CD4-positive, CD25-positive, alpha-beta regulatory T cell (primary cell): ENCODE data around the gene ISYNA1. TPM values are rescaled to one million over a fixed set of nuclear protein-coding genes. Genes with fewer than 3 reads are reported as not detected.
"Not testable (repeated sequence)": the region's sequence is repeated elsewhere in the genome, so short reads cannot be mapped to it uniquely, and the experiment has no call there.

Experiments
- ATAC-seq, 2 donors: fragments of 150-1000 bp; cut with Tn5 transposase; one replicate each; pipeline ENCODE4 v1.10.0; 2021; ENCODE audit warnings: low read depth in 2 of 2, moderate number of reproducible peaks in 2 of 2, moderate library complexity in 1 of 2
- DNase-seq, 3 donors: peaks; one replicate each; pipeline versions ENCODE4 v3.0.0 to v3.0.0-alpha.2; 2012 to 2022; ENCODE audit warnings: mixed read lengths in 1 of 3
- H3K27ac ChIP-seq: one replicate; pipeline ENCODE4 v1.7.0; 2013; ENCODE audit warnings: mild to moderate bottlenecking, low read length; ENCODE audit not compliant: insufficient read depth, poor library complexity, severe bottlenecking
- H3K27me3 ChIP-seq: one replicate; pipeline ENCODE4 v1.7.0; 2013; ENCODE audit warnings: low read length; ENCODE audit not compliant: control insufficient read depth, insufficient read depth
- H3K36me3 ChIP-seq: one replicate; pipeline ENCODE4 v1.7.0; 2013; ENCODE audit warnings: mild to moderate bottlenecking, low read length, moderate library complexity; ENCODE audit not compliant: control insufficient read depth, insufficient read depth
- H3K4me1 ChIP-seq: 2 replicates; pipeline ENCODE4 v1.7.0; 2013; ENCODE audit warnings: mild to moderate bottlenecking, low read length; ENCODE audit not compliant: insufficient read depth, control insufficient read depth, poor library complexity, severe bottlenecking
- H3K4me3 ChIP-seq: one replicate; pipeline ENCODE4 v1.7.0; 2013; ENCODE audit warnings: low read depth, mild to moderate bottlenecking, low read length, moderate library complexity
- H3K9me3 ChIP-seq, 2 experiments: 1 replicate in 1 of 2; 2 replicates in 1 of 2; pipeline ENCODE4 v1.7.0; 2013; ENCODE audit warnings: low read length in 2 of 2, mild to moderate bottlenecking in 1 of 2, moderate library complexity in 1 of 2; ENCODE audit not compliant: control insufficient read depth in 2 of 2
- H3K27ac Mint-ChIP-seq, 3 donors: one replicate each; pipeline ENCODE4 v1.8.0; 2020 to 2022; ENCODE audit warnings: mild to moderate bottlenecking in 3 of 3, mixed read lengths in 3 of 3, moderate library complexity in 2 of 3
- H3K27me3 Mint-ChIP-seq: one replicate; pipeline ENCODE4 v1.8.0; 2022; ENCODE audit warnings: mild to moderate bottlenecking, mixed read lengths
- H3K36me3 Mint-ChIP-seq: one replicate; pipeline ENCODE4 v1.8.0; 2020; ENCODE audit warnings: mixed read lengths
- H3K4me1 Mint-ChIP-seq, 4 donors: one replicate each; pipeline ENCODE4 v1.8.0; 2020 to 2022; ENCODE audit warnings: mixed read lengths in 4 of 4, mild to moderate bottlenecking in 1 of 4
- H3K4me3 Mint-ChIP-seq, 4 donors: one replicate each; pipeline ENCODE4 v1.8.0; 2020 to 2022; ENCODE audit warnings: mild to moderate bottlenecking in 4 of 4, mixed read lengths in 4 of 4, moderate library complexity in 3 of 4
- H3K9me3 Mint-ChIP-seq, 7 donors: one replicate each; pipeline ENCODE4 v1.8.0; 2020 to 2022; ENCODE audit warnings: mixed read lengths in 7 of 7, mild to moderate bottlenecking in 3 of 7, moderate library complexity in 2 of 7
- polyA plus RNA-seq, 4 donors: library from polyadenylated mRNA; unstranded; fragments of 300-500 nt; fragmentation: Illumina TruSeq; gene quantifications; one replicate each; pipeline ENCODE4 v1.2.3, GENCODE V29; 2021
- total RNA-seq: library from RNA; stranded (reverse); gene quantifications from one replicate; pipeline ENCODE4 v1.2.3, GENCODE V29; 2022

Gene ISYNA1
- total and polyA plus RNA-seq, 5 donors from 2014 or later = 11.3 to 26.2 (median 23.7) TPM

GRCh38 chr19:18406749-18407148, 31.2 kb downstream of the ISYNA1 start:
- Histone ChIP-seq H3K27me3 (no peaks in the 10 kb centered on the region), H3K36me3 (no peaks in the 10 kb centered on the region), H3K4me1 (no peaks in the 10 kb centered on the region), H3K9me3 (no peaks in the 10 kb centered on the region), H3K4me3 (no peak overlapping the region), H3K27ac (no peak overlapping the region)
- H3K4me1 Mint-ChIP-seq = peaks cover 3 to 8% (median 5%) of the 10 kb centered on the region in 4 donors
- peak overlapping the region in 1 of 3 donors; percentile 87 for H3K27ac Mint-ChIP-seq
- H3K27me3 Mint-ChIP-seq = peaks cover 14% of the 10 kb centered on the region
- H3K36me3 Mint-ChIP-seq = no peaks in the 10 kb centered on the region
- no peaks in the 10 kb centered on the region for H3K9me3 Mint-ChIP-seq
- ATAC-seq (no peak), DNase-seq (no peak)
- H3K4me3 Mint-ChIP-seq = no peak overlapping the region

DNA sequence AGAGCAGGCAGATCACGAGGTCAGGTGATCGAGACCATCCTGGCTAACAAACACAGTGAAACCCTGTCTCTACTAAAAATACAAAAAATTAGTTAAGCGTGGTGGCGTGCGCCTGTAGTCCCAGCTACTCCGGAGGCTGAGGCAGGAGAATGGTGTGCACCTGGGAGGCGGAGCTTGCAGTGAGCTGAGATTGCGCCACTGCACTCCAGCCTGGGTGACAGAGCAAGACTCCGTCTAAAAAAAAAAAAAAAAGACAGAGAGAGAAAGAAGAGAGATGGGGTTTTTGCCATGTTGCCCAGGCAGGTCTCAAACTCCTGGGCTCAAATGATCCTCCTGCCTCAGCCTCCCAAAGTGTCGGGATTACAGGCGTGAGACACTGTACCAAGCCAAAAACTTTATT, 32.2 kb downstream of the ISYNA1 start:
- H3K36me3 ChIP-seq, ATAC-seq: not testable (repeated sequence)

DNA sequence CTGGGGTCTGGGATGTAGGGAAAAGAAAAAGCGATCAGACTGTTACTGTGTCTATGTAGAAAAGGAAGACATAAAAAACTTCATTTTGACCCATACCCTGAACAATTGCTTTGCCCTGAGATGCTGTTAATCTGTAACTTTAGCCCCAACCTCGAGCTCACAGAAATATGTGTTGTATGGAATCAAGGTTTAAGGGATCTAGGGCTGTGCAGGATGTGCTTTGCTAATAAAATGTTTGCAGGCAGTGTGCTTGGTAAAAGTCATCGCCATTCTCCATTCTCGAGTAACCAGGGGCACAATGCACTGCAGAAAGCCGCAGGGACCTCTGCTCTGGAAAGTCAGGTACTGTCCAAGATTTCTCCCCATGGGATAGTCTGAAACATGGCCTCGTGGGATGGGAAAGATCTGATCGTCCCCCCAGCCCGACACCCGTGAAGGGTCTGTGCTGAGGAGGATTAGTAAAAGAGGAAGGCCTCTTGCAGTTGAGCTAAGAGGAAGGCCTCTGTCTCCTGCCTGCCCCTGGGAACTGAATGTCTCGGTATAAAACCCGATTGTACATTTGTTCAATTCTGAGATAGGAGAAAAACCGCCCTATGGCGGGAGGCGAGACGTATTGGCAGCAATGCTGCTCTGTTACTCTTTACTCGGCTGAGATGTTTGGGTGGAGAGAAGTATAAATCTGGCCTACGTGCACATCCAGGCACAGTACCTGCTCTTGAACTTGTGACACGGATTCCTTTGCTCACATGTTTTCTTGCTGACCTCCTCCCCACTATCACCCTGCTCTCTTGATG, 35.3 kb downstream of the ISYNA1 start:
- not testable (repeated sequence) for DNase-seq, H3K36me3 ChIP-seq, H3K9me3 Mint-ChIP-seq, H3K9me3 ChIP-seq, H3K4me1 ChIP-seq, H3K27me3 ChIP-seq, H3K27ac ChIP-seq, ATAC-seq, H3K4me3 ChIP-seq, H3K36me3 Mint-ChIP-seq, H3K4me3 Mint-ChIP-seq, H3K4me1 Mint-ChIP-seq
- H3K27me3 Mint-ChIP-seq = peaks cover 22% of the 10 kb centered on the region
- H3K27ac Mint-ChIP-seq = peak overlapping the region in 1 of 3 donors; percentile 22

More for the DNA sequence above, 32.2 kb downstream of the ISYNA1 start:
- H3K4me1 ChIP-seq, H3K27me3 ChIP-seq, H3K27ac Mint-ChIP-seq, DNase-seq, H3K9me3 Mint-ChIP-seq, H3K4me3 ChIP-seq, H3K36me3 Mint-ChIP-seq, H3K27ac ChIP-seq, H3K4me3 Mint-ChIP-seq, H3K9me3 ChIP-seq: not testable (repeated sequence)
- H3K27me3 Mint-ChIP-seq = peaks cover 16% of the 10 kb centered on the region
- peaks cover 2 to 10% (median 4%) of the 10 kb centered on the region in 4 donors for H3K4me1 Mint-ChIP-seq

DNA sequence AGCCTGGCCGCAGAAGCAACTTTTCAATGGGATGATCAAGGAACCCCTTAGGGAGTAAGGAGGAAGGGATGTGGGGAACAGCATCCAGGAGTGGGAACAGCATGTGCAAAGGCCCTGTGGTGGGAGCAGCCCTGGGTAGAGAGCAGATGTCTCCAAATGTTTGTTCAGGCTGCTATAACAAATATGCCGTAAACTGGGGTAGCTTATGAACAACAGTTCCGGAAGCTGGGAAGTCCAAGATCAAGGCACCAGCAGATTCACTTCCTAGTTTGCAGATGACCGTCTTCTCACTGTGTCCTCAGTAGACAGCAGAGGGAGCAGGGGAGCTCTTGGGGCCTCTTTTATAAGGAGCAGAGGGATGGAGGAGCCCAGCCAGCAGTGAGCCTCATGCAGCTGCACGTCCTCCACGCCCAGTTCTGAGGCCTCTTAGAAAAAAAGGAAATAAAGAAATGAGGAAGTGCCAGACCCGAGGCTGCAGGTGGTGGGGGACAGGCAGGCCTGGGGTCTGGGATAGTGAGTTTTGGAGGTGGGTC, 36.3 kb downstream of the ISYNA1 start:
- no peak for DNase-seq
- ATAC-seq = peak in 1 of 2 donors; percentile 38
- no peaks in the 10 kb centered on the region for H3K9me3 Mint-ChIP-seq
- no peaks in the 10 kb centered on the region for H3K36me3 Mint-ChIP-seq
- H3K4me1 ChIP-seq = peaks cover 8% of the 10 kb centered on the region
- no peak overlapping the region for H3K27ac ChIP-seq
- H3K9me3 ChIP-seq = no peaks in the 10 kb centered on the region
- peaks cover 30% of the 10 kb centered on the region for H3K27me3 Mint-ChIP-seq
- peaks cover 0 to 7% (median 2%) of the 10 kb centered on the region in 4 donors for H3K4me1 Mint-ChIP-seq
- H3K4me3 ChIP-seq = no peak overlapping the region
- H3K36me3 ChIP-seq = no peaks in the 10 kb centered on the region
- no peak overlapping the region for H3K27ac Mint-ChIP-seq
- H3K27me3 ChIP-seq = peaks cover 4% of the 10 kb centered on the region
- no peak overlapping the region for H3K4me3 Mint-ChIP-seq

- Mint-ChIP-seq H3K27ac (no peak overlapping the region), H3K4me3 (no peak overlapping the region), H3K36me3 (no peaks in the 10 kb centered on the region), H3K27me3 (peaks cover 44% of the 10 kb centered on the region), H3K4me1 (peaks cover 0 to 7% (median 3%) of the 10 kb centered on the region in 4 donors), H3K9me3 (no peaks in the 10 kb centered on the region)
- Histone ChIP-seq H3K4me1 (peaks cover 8% of the 10 kb centered on the region), H3K27me3 (peaks cover 4% of the 10 kb centered on the region), H3K9me3 (no peaks in the 10 kb centered on the region), H3K27ac (no peak overlapping the region), H3K36me3 (no peaks in the 10 kb centered on the region), H3K4me3 (no peak overlapping the region)
- DNase-seq (no peak), ATAC-seq (no peak)
Observed at GRCh38 chr19:18399008-18399407, 38.9 kb downstream of the ISYNA1 start.

GRCh38 chr19:18397242-18398202, 40.4 kb downstream of the ISYNA1 start, which contains the start of gene LRRC25:
LRRC25 (minus strand) TSS chr19:18397622; CDS start chr19:18396963, 659 bp downstream.
- no peak within 1 kb of the TSS for H3K4me3 Mint-ChIP-seq
- no peaks in the 10 kb centered on the region for H3K36me3 ChIP-seq
- ATAC-seq (peak; percentile 61 to 69), DNase-seq (peak in 1 of 3 donors; percentile 38)
- no peaks in the 10 kb centered on the region for H3K9me3 Mint-ChIP-seq
- H3K36me3 Mint-ChIP-seq = no peaks in the 10 kb centered on the region
- no peak within 1 kb of the TSS for H3K4me3 ChIP-seq
- peaks cover 4% of the 10 kb centered on the region for H3K27me3 ChIP-seq
- H3K4me1 Mint-ChIP-seq = peaks cover 0 to 9% (median 4%) of the 10 kb centered on the region in 4 donors
- H3K9me3 ChIP-seq = no peaks in the 10 kb centered on the region
- H3K27ac ChIP-seq = no peak within 1 kb of the TSS
- H3K27ac Mint-ChIP-seq = peak within 1 kb of the TSS in 1 of 3 donors; percentile 12
- H3K4me1 ChIP-seq = peaks cover 8% of the 10 kb centered on the region
- peaks cover 48% of the 10 kb centered on the region for H3K27me3 Mint-ChIP-seq

DNA sequence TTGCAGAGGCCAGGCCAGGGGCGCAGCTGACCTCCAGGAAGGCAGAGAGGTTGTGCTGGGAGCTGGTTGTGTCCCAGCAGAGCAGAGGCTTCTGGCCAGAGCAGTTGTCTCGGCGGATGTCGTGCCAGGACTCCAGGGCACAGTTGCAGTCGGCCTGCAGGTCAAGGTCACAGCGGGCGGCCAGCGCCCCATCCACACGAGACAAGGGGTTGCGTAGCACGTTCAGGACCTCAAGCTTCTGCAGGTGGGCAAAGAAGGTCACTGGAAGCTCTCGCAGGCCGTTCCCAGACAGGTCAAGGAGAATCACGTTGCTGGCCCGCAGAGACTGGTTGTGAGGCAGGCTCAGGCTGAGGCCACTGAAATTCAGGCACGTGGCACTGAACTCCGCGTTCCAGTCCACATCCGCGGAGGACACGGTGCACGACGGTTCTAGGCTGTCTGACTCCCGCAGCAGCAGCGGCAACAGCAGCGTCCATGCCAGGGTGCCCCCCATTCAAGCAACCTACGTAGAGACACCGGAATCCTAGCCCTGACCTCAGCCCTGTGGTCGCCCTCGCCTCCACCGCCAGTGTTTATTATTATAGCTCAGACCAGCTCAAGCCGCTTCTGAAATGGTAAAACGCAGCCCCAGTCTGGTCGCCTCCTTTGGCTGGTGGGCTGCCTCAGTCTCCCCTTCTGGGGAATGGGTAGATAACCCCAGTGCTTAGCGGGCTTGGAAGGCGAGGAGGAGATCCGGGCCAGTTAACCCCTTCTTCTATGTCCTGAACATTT, 41.3 kb downstream of the ISYNA1 start:
- Histone ChIP-seq H3K4me1 (peaks cover 8% of the 10 kb centered on the region), H3K36me3 (no peaks in the 10 kb centered on the region), H3K27ac (no peak overlapping the region), H3K27me3 (peaks cover 4% of the 10 kb centered on the region), H3K9me3 (no peaks in the 10 kb centered on the region), H3K4me3 (no peak overlapping the region)
- Mint-ChIP-seq H3K4me1 (peaks cover 0 to 7% (median 3%) of the 10 kb centered on the region in 4 donors), H3K36me3 (no peaks in the 10 kb centered on the region), H3K27me3 (peaks cover 50% of the 10 kb centered on the region), H3K4me3 (no peak overlapping the region), H3K27ac (no peak overlapping the region), H3K9me3 (no peaks in the 10 kb centered on the region)
- no peak for DNase-seq
- no peak for ATAC-seq
